Type B pancreatic cell (in vitro differentiated cells): Measurements from ENCODE around the gene ANKS1B. TPM values are rescaled to one million over a fixed set of nuclear protein-coding genes. Genes with fewer than 3 reads are reported as not detected.

Experiments
- DNase-seq: peaks from one replicate; pipeline ENCODE4 v3.0.0; 2021; ENCODE audit warnings: mixed read lengths; ENCODE audit not compliant: unreplicated experiment; ENCODE audit errors: extremely low spot score
- H3K27ac Mint-ChIP-seq: 2 replicates; pipeline ENCODE4 v1.8.0; 2021; ENCODE audit warnings: mild to moderate bottlenecking, mixed read lengths
- H3K27me3 Mint-ChIP-seq: 2 replicates; pipeline ENCODE4 v1.8.0; 2021; ENCODE audit warnings: mixed read lengths
- H3K36me3 Mint-ChIP-seq: 2 replicates; pipeline ENCODE4 v1.8.0; 2021; ENCODE audit warnings: mixed read lengths
- H3K4me1 Mint-ChIP-seq: one replicate; pipeline ENCODE4 v1.8.0; 2021; ENCODE audit warnings: mixed read lengths; ENCODE audit not compliant: unreplicated experiment
- H3K4me3 Mint-ChIP-seq: 2 replicates; pipeline ENCODE4 v1.8.0; 2021; ENCODE audit warnings: mild to moderate bottlenecking, mixed read lengths
- H3K9me3 Mint-ChIP-seq: 2 replicates; pipeline ENCODE4 v1.8.0; 2021; ENCODE audit warnings: mixed read lengths
- total RNA-seq: library from RNA; stranded (reverse); gene quantifications from 2 replicates; pipeline ENCODE4 v1.2.1, GENCODE V29; 2021; ENCODE audit warnings: low replicate concordance
- TF ChIP-seq, protein P1 (sequence below): fragments of 200-600 bp; sonication (generic); conservative IDR thresholded peaks from 2 replicates; pipeline ENCODE4 v1.5.0; 2021; ENCODE audit warnings: antibody characterized with exemption, mild to moderate bottlenecking

ANKS1B gene
- total RNA-seq, 1 donor from 2014 or later: 4.7 TPM

DNA sequence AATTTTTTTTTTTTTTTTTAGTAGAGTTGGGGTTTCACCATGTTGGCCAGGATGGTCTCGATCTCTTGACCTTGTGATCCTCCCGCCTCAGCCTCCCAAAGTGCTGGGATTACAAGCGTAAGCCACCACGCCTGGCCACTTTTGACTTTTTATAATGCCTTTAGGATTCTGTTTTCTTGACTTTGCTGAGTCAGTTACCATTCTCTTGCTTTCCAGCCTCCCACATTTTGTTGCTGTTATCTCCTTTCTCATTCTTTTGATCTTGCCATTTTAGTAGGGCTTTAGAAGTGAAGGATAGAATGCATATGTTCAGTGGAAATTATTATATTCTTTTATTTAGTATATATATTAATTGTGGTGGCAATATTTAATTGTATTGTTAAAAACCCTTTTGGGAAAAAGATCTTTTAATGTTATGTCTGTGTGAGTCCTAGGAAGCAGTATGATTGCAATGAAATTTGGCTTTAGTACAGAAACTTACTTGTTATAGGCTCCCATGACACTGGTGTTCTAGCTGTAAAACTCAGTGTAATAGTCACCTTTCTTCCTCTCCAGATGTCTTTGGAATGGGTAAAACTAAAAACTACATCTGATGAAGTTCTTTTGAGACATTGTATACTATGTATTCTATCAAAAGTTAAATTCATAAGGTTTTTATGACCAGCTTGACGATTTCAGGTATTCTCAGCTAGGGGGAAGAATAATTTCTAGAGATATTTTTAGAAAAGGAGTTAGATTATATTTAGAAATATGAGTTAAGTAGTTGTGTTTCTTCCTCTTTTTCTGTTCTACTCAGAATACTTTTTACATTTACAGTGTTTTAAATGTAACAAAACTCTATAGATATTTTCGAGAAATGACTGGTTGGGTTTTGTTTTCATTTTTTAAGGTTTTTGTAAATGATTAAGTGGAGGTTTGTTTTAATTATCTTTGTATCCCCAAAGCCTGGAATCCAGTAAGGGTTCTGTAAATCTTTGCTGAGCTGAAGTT, 1264.9 kb downstream of the ANKS1B start:
- H3K36me3 Mint-ChIP-seq: peaks cover 27% of the 10 kb centered on the region
- H3K4me3 Mint-ChIP-seq: no peak overlapping the region
- TF ChIP-seq, protein P1, sequence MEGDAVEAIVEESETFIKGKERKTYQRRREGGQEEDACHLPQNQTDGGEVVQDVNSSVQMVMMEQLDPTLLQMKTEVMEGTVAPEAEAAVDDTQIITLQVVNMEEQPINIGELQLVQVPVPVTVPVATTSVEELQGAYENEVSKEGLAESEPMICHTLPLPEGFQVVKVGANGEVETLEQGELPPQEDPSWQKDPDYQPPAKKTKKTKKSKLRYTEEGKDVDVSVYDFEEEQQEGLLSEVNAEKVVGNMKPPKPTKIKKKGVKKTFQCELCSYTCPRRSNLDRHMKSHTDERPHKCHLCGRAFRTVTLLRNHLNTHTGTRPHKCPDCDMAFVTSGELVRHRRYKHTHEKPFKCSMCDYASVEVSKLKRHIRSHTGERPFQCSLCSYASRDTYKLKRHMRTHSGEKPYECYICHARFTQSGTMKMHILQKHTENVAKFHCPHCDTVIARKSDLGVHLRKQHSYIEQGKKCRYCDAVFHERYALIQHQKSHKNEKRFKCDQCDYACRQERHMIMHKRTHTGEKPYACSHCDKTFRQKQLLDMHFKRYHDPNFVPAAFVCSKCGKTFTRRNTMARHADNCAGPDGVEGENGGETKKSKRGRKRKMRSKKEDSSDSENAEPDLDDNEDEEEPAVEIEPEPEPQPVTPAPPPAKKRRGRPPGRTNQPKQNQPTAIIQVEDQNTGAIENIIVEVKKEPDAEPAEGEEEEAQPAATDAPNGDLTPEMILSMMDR: no peak
- H3K27me3 Mint-ChIP-seq: no peaks in the 10 kb centered on the region
- DNase-seq: no peak
- no peaks in the 10 kb centered on the region for H3K4me1 Mint-ChIP-seq
- no peak overlapping the region for H3K27ac Mint-ChIP-seq
- no peaks in the 10 kb centered on the region for H3K9me3 Mint-ChIP-seq

DNA sequence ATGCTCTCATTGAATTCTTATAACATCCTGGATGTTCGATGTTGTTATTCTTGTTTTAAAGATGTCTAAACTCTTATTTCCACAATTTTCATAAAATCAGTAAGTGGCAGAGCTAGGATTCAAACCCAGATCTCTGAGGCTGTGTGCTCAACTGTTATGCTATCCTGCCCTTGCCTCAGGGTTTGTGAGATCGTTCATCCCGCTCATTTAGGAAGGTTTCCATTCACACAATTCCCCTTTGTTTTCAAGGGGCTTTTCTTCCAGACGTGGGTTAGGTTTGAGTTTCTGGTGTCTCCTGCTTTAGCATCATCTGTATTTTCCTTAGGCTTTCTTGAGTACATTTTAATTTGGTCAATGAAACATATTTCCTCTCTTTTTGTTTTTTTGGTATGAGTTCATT, 1270.3 kb downstream of the ANKS1B start:
- H3K27ac Mint-ChIP-seq: no peak overlapping the region
- H3K4me1 Mint-ChIP-seq: no peaks in the 10 kb centered on the region
- no peaks in the 10 kb centered on the region for H3K27me3 Mint-ChIP-seq
- H3K9me3 Mint-ChIP-seq: no peaks in the 10 kb centered on the region
- no peak overlapping the region for H3K4me3 Mint-ChIP-seq
- no peak for DNase-seq
- TF ChIP-seq, protein P1: no peak
- peaks cover 39% of the 10 kb centered on the region for H3K36me3 Mint-ChIP-seq

DNA sequence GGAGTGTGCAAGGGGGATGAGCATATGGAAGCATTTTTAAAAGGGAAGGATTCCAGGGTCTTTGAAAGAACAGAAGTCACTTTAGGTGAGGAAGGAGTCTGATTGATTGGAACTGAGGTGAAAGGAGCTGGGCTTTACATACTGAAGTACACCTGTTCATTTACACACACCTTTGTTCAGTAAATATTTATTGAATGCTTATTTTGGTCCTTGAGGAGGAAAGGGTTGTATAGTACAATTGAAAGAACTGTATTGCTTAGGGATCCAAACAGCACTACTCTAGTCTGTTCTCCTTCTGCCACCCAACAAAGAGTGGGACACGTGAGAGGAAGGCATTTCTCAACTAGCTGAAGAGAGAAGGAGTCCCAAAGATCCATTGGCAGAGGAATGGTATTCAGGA, 1275.7 kb downstream of the ANKS1B start:
- no peak overlapping the region for H3K27ac Mint-ChIP-seq

DNA sequence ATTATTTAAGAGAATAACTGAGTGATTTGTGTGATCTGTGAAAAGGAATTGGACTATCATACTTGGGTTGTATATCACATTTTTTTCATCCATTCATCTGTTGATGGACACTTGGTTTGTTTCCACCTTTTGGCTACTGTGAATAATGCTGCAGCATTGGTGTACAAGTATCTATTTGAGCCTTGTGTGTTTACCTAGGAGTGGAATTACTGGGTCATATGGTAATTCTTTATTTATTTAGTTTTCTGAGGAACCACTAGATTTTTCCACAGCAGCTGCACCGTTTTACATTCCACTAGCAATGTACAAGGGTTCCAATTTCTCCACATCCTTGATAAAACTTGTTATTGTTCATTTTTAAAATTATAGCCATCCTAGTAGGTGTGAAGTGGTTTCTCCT, 1283.6 kb downstream of the ANKS1B start:
- TF ChIP-seq, protein P1: no peak
- Mint-ChIP-seq H3K9me3 (no peaks in the 10 kb centered on the region), H3K36me3 (peaks cover 17% of the 10 kb centered on the region), H3K27me3 (no peaks in the 10 kb centered on the region), H3K4me3 (no peak overlapping the region), H3K27ac (no peak overlapping the region), H3K4me1 (peaks cover 6% of the 10 kb centered on the region)
- no peak for DNase-seq

More for the DNA sequence above, 1275.7 kb downstream of the ANKS1B start:
- H3K27me3 Mint-ChIP-seq: no peaks in the 10 kb centered on the region
- DNase-seq: no peak
- peaks cover 32% of the 10 kb centered on the region for H3K36me3 Mint-ChIP-seq
- no peak overlapping the region for H3K4me3 Mint-ChIP-seq
- no peaks in the 10 kb centered on the region for H3K9me3 Mint-ChIP-seq
- TF ChIP-seq, protein P1: no peak
- no peaks in the 10 kb centered on the region for H3K4me1 Mint-ChIP-seq

DNA sequence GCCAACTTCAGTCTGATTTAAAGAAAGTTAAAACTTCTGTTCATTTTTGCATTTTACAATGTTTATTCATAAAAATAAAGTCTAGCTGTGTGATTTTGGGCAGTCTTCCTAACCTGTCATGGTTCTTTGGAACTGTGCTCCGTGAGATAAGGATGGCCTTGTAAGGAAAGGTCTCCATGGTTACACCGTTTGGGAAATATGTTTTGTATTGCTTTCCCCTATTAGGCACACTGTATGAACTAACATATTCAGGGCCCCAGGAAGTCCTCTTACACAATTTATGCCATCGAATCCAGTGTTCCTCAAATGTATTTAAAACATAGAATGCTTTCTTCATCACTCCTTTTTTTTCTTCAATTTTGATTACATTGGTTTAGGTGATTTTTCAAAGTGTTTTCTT, 1285.2 kb downstream of the ANKS1B start:
- H3K4me1 Mint-ChIP-seq: peaks cover 11% of the 10 kb centered on the region
- H3K4me3 Mint-ChIP-seq: no peak overlapping the region
- no peak for DNase-seq
- TF ChIP-seq, protein P1: no peak
- H3K27ac Mint-ChIP-seq: no peak overlapping the region
- peaks cover 23% of the 10 kb centered on the region for H3K36me3 Mint-ChIP-seq
- H3K9me3 Mint-ChIP-seq: no peaks in the 10 kb centered on the region
- H3K27me3 Mint-ChIP-seq: no peaks in the 10 kb centered on the region
